SKM-1 treated with dmso at 0.1 percent for 144 hours (cell line): Measurements from ENCODE around the gene ZNF281.

Source experiments
- DNase-seq: peaks from one replicate; lab custom pipeline; 2025; ENCODE audit not compliant: unreplicated experiment; lab: John Stamatoyannopoulos, UW

Gene ZNF281

GRCh38 chr1:200392625-200393185 is 17.1 kb downstream of the ZNF281 start:
- DNase-seq: no peak

GRCh38 chr1:200391747-200392146 is 18.1 kb downstream of the ZNF281 start:
- DNase-seq: no peak

GRCh38 chr1:200388791-200389190 is 21.0 kb downstream of the ZNF281 start:
- no peak for DNase-seq

- DNase-seq: no peak
Observed at GRCh38 chr1:200386416-200386815, 23.4 kb downstream of the ZNF281 start.

GRCh38 chr1:200384818-200385390 is 24.9 kb downstream of the ZNF281 start:
- DNase-seq: no peak

- no peak for DNase-seq
Observed at GRCh38 chr1:200381256-200381984, 28.4 kb downstream of the ZNF281 start.

GRCh38 chr1:200380589-200381021 is 29.2 kb downstream of the ZNF281 start:
- DNase-seq: no peak

GRCh38 chr1:200379940-200380588 is 29.8 kb downstream of the ZNF281 start:
- no peak for DNase-seq

GRCh38 chr1:200379432-200379757 is 30.4 kb downstream of the ZNF281 start:
- DNase-seq: no peak

- no peak for DNase-seq
Observed at GRCh38 chr1:200378096-200378495, 31.7 kb downstream of the ZNF281 start.

- no peak for DNase-seq
Observed at GRCh38 chr1:200376528-200376927, 33.3 kb downstream of the ZNF281 start.

GRCh38 chr1:200374569-200375295 is 35.1 kb downstream of the ZNF281 start:
- no peak for DNase-seq

- no peak for DNase-seq
Observed at GRCh38 chr1:200373811-200374231, 36.0 kb downstream of the ZNF281 start.

- no peak for DNase-seq
Observed at GRCh38 chr1:200372885-200373181, 37.0 kb downstream of the ZNF281 start.

GRCh38 chr1:200372095-200372884 is 37.5 kb downstream of the ZNF281 start:
- no peak for DNase-seq

- DNase-seq: no peak
Observed at GRCh38 chr1:200369706-200370105, 40.1 kb downstream of the ZNF281 start.

- no peak for DNase-seq
Observed at GRCh38 chr1:200369131-200369530, 40.7 kb downstream of the ZNF281 start.

GRCh38 chr1:200368556-200368955 is 41.3 kb downstream of the ZNF281 start:
- DNase-seq: no peak

- peak; percentile 86 for DNase-seq
Observed at GRCh38 chr1:200367841-200368534, 41.8 kb downstream of the ZNF281 start.

- DNase-seq: peak; percentile 31
Observed at GRCh38 chr1:200366577-200367253, 43.1 kb downstream of the ZNF281 start.
